Activated CD8-positive, alpha-beta T cell treated with anti-CD3 and anti-CD28 coated beads for 36 hours (primary cell): ENCODE data around the gene WNT3A. TPM values are rescaled to one million over a fixed set of nuclear protein-coding genes. Genes with fewer than 3 reads are reported as not detected.

Experiments used
- ATAC-seq: fragments of 200-7000 bp; cut with Tn5 transposase; one replicate; pipeline ENCODE4 v1.10.0; 2021; ENCODE audit warnings: mild to moderate bottlenecking, moderate library complexity
- CTCF ChIA-PET: fragments of 350-600 bp; sonication (Branson Sonifier 250); formaldehyde crosslinking; loops from one replicate; lab custom pipeline; 2021; ENCODE audit warnings: antibody characterized with exemption; lab: Charles Lee
- POLR2A ChIA-PET: fragments of 350-600 bp; sonication (Branson Sonifier 250); formaldehyde crosslinking; loops from one replicate; lab custom pipeline; 2021; ENCODE audit warnings: antibody characterized with exemption; lab: Charles Lee
- DNase-seq: peaks from one replicate; pipeline ENCODE4 v3.0.0-alpha.2; 2020
- H3K27ac Mint-ChIP-seq: one replicate; pipeline ENCODE4 v1.8.0; 2021; ENCODE audit warnings: mild to moderate bottlenecking, mixed read lengths
- H3K27me3 Mint-ChIP-seq: one replicate; pipeline ENCODE4 v1.8.0; 2021; ENCODE audit warnings: mixed read lengths
- H3K36me3 Mint-ChIP-seq: one replicate; pipeline ENCODE4 v1.8.0; 2021; ENCODE audit warnings: low read depth, mixed read lengths
- H3K4me1 Mint-ChIP-seq: one replicate; pipeline ENCODE4 v1.8.0; 2021; ENCODE audit warnings: low read depth, mixed read lengths
- H3K4me3 Mint-ChIP-seq: one replicate; pipeline ENCODE4 v1.8.0; 2021; ENCODE audit warnings: mild to moderate bottlenecking, moderate library complexity, mixed read lengths
- H3K9me3 Mint-ChIP-seq: one replicate; pipeline ENCODE4 v1.8.0; 2021; ENCODE audit warnings: mixed read lengths
- intact Hi-C: fragments of 100-400 bp; cut with micrococcal nuclease; formaldehyde crosslinking; loops from one replicate; pipeline ENCODE4 v1.10.0; 2022
- total RNA-seq, 2 experiments: library from RNA; stranded (reverse); gene quantifications; one replicate each; pipeline ENCODE4 v1.2.3, GENCODE V29; 2021
- TF ChIP-seq, protein P1 (sequence below): fragments of 200-600 bp; IDR thresholded peaks from one replicate; pipeline ENCODE4 v1.8.0; 2022; ENCODE audit warnings: antibody characterized with exemption, mild to moderate bottlenecking

WNT3A gene
- total RNA-seq, 2 experiments from 2014 or later, result not detected

DNA sequence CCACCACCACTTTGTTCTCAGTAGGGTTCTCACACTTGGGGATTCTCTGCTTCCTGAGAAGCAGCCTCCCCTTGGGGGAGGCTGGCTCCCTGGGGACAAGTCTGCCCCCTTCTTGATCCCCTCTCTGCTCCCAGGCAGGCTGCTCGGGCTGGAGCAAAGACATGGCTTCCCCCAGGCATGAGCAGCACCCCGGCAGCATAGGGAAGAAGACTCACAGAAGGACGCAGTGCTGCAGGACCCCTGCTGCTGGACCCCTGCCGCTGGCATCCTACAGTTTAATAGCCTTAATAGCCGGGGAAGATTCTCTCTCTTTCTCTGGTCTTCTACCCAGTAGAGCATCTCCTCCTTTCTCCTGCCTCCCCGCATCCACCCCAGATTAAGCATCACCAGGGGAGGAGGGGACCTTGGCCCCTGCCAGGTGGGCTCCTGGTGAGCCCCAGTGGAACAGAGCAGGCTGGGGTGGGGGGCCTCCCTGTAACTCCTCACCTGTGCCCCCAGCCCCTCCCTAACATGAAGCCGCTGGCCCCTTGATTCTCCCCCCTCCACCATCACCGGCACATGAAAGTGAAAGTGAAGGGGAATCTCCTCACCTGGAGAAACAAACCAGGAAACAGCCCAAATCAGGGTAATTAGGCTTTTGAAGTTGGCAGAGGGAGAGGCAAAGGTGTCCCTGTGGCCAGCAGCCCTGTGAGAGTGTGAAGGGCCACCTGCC is 2.5 kb downstream of the WNT3A start:
- no peak for ATAC-seq
- CTCF ChIA-PET, result no interaction called here

DNA sequence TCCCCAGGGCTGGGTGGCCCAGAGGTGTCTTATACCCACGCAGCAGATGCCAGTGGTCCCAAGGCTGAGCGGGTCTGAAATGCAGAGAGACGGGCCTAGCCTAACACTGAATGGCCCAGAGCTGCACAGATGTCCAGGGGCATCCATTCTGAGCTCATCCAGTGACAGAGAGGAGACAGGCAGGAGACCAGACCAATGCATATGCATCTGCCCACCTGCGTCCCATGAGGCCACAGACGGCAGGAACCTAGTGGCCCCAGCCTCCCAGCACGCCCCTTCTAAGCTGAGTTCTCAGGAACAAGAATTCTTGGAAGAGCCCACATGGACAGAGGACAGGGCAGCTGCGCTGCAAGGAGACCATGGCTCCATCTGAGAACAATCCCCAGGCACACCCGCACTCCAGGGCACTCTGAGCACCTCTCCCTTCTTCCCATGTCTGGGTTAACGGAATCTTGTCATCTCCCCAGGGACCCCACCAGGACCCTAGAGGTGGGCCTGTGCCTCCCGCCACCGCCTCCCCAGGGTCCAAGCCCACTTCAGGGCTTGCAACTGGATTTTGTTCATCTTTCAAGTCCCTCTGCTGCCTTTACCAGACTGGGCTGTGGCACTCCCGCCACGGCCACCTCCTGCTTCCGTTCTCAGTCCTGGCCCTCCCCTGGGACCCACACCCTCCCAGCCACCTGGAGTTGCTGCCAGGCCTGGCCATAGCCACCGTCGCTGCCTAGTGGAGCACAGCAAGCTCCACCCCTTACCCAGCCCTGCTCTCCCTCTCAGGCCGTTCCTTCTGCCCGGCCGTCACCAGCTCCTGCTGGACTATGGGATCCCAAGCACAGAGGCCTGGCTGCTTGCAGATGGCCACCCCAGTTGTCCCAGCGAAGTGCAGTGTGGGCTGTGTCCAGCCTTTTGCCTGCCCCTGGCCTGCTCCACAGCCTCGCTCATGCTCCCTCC is 3.3 kb downstream of the WNT3A start:
- no peaks in the 10 kb centered on the region for H3K36me3 Mint-ChIP-seq
- peaks cover 39% of the 10 kb centered on the region for H3K27me3 Mint-ChIP-seq
- H3K27ac Mint-ChIP-seq, result no peak overlapping the region
- intact Hi-C loops, result no loop called here
- ATAC-seq, result no peak
- no peak overlapping the region for H3K4me3 Mint-ChIP-seq
- DNase-seq, result no peak
- TF ChIP-seq, protein P1, sequence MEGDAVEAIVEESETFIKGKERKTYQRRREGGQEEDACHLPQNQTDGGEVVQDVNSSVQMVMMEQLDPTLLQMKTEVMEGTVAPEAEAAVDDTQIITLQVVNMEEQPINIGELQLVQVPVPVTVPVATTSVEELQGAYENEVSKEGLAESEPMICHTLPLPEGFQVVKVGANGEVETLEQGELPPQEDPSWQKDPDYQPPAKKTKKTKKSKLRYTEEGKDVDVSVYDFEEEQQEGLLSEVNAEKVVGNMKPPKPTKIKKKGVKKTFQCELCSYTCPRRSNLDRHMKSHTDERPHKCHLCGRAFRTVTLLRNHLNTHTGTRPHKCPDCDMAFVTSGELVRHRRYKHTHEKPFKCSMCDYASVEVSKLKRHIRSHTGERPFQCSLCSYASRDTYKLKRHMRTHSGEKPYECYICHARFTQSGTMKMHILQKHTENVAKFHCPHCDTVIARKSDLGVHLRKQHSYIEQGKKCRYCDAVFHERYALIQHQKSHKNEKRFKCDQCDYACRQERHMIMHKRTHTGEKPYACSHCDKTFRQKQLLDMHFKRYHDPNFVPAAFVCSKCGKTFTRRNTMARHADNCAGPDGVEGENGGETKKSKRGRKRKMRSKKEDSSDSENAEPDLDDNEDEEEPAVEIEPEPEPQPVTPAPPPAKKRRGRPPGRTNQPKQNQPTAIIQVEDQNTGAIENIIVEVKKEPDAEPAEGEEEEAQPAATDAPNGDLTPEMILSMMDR, result no peak
- ChIA-PET CTCF (interaction anchor here (1.3 to 2.9 kb wide), 2 partner anchors 10 to 12 kb away, joined by 4 to 12 read pairs; no protein-coding TSS in a partner anchor), POLR2A (interaction anchor here (0.7 to 0.8 kb wide), 2 partner anchors 8 to 40 kb away, joined by 3 read pairs; no protein-coding TSS in a partner anchor)
- peaks cover 11% of the 10 kb centered on the region for H3K4me1 Mint-ChIP-seq
- no peaks in the 10 kb centered on the region for H3K9me3 Mint-ChIP-seq

More for the DNA sequence above, 2.5 kb downstream of the WNT3A start:
- POLR2A ChIA-PET, result interaction anchor here (0.7 kb wide), 1 partner anchor 40 kb away, joined by 3 read pairs; no protein-coding TSS in a partner anchor
- Mint-ChIP-seq H3K27me3 (peaks cover 46% of the 10 kb centered on the region), H3K27ac (no peak overlapping the region), H3K36me3 (no peaks in the 10 kb centered on the region), H3K9me3 (no peaks in the 10 kb centered on the region), H3K4me1 (peaks cover 13% of the 10 kb centered on the region), H3K4me3 (no peak overlapping the region)
- TF ChIP-seq, protein P1, result no peak
- intact Hi-C loops, result no loop called here
- no peak for DNase-seq

DNA sequence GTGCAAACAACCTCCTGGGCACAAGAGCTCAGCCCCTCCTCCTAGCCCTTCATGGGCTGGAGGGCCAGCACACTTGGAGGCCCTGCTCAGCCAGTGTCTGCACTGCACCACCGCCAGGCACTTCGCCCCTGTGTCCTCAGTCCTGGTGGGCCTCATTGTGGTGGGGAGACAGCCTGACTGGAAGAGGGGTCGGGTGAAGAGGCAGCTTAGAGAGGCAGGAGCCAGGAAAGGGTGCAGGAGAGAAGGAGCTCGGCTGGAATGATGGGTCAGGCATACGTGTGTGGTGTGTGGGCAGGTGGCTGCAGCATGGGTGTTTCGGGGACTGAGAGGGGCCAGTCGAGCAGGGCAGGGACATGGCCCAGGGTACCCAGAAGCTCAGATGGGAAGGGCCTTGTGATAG is 4.1 kb downstream of the WNT3A start:
- peaks cover 31% of the 10 kb centered on the region for H3K27me3 Mint-ChIP-seq
- no peaks in the 10 kb centered on the region for H3K36me3 Mint-ChIP-seq
- H3K27ac Mint-ChIP-seq, result no peak overlapping the region
- intact Hi-C loops, result no loop called here
- ChIA-PET CTCF (interaction anchor here (1.3 to 2.9 kb wide), 2 partner anchors 11 to 13 kb away, joined by 4 to 12 read pairs; no protein-coding TSS in a partner anchor), POLR2A (no interaction called here)
- DNase-seq, result no peak
- no peaks in the 10 kb centered on the region for H3K9me3 Mint-ChIP-seq
- H3K4me3 Mint-ChIP-seq, result no peak overlapping the region
- ATAC-seq, result no peak
- peaks cover 11% of the 10 kb centered on the region for H3K4me1 Mint-ChIP-seq
- TF ChIP-seq, protein P1, result no peak

DNA sequence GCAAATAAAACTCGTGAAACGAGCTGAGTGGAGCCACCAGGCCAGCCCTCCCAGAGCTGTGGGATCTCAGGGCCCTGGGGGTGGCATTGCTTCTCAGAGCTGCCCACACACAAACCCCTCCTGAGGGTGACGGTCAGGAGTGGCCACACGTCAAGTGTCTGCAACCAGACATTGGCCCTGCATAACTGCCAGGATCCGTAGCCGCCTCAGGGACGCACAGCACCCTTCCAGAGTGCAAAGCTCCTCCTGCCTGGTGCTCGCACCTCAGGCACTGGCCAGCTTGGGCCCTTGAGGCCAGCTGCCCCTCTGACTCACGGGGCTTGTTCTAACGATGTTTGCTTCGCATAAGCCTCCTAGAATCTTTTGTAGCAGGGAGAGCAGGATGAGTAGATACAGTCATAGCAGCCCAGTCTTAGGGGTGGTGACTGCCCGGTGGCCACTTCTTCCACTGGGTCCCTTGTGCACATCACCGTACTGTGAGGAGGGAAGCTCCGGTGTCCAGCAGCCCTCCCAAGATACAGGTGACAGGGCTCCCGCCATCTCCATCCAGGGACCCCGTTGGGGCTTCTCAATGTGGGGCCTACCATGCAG is 5.0 kb downstream of the WNT3A start:
- ChIA-PET CTCF (interaction anchor here (2.9 kb wide), 1 partner anchor 12 kb away, joined by 12 read pairs; no protein-coding TSS in a partner anchor), POLR2A (no interaction called here)
- ATAC-seq, result no peak
- Mint-ChIP-seq H3K27ac (no peak overlapping the region), H3K4me1 (peaks cover 11% of the 10 kb centered on the region), H3K4me3 (no peak overlapping the region), H3K36me3 (no peaks in the 10 kb centered on the region), H3K27me3 (peaks cover 27% of the 10 kb centered on the region), H3K9me3 (no peaks in the 10 kb centered on the region)
- no peak for DNase-seq
- intact Hi-C loops, result no loop called here
- TF ChIP-seq, protein P1, result no peak
